ENCODE data around the gene EYA2.

Gene EYA2

GRCh38 chr20:47178851-47179250 is 284.2 kb downstream of the EYA2 start:
- Histone ChIP-seq H3K36me3 (ENCODE audit: insufficient read depth, low read length) (no peaks in the 10 kb centered on the region), H3K79me2 (ENCODE audit: insufficient read depth, low read length) (no peaks in the 10 kb centered on the region), H3K4me3 (ENCODE audit: low read length, poor library complexity, severe bottlenecking) (no peak overlapping the region), H4K20me1 (ENCODE audit: insufficient read depth, low read length, poor library complexity, severe bottlenecking) (no peaks in the 10 kb centered on the region), H3F3A (ENCODE audit: low read depth) (no peaks in the 10 kb centered on the region), H3K9ac (ENCODE audit: low read depth, low read length, poor library complexity, severe bottlenecking) (no peak overlapping the region), H3K4me2 (ENCODE audit: low read depth, low read length, poor library complexity, severe bottlenecking) (no peak overlapping the region), H2AFZ (ENCODE audit: low read length) (no peak overlapping the region), H3K27me3 (ENCODE audit: insufficient read depth, low read length, poor library complexity, severe bottlenecking) (no peaks in the 10 kb centered on the region), H3K4me1 (ENCODE audit: insufficient read depth, low read length, poor library complexity, severe bottlenecking) (no peaks in the 10 kb centered on the region), H3K9me2 (replicated peaks; ENCODE audit: low read depth, low read length) (no peaks in the 10 kb centered on the region), H3K9me3 (ENCODE audit: insufficient read depth, low read depth, low read length) (no peaks in the 10 kb centered on the region)
- TF ChIP-seq CTCF (conservative IDR thresholded peaks at IDR 0.05; ENCODE audit: low read length) (no peak), EZH2phosphoT487 (IDR thresholded peaks at IDR 0.05; ENCODE audit: borderline replicate concordance) (no peak)

GRCh38 chr20:47179267-47179666 is 284.6 kb downstream of the EYA2 start:
- no peaks in the 10 kb centered on the region for H3K9me2 ChIP-seq (replicated peaks; ENCODE audit: low read depth, low read length)
- no peaks in the 10 kb centered on the region for H3K9me3 ChIP-seq (ENCODE audit: insufficient read depth, low read depth, low read length)
- TF ChIP-seq EZH2phosphoT487 (IDR thresholded peaks at IDR 0.05; ENCODE audit: borderline replicate concordance) = no peak
- TF ChIP-seq CTCF (conservative IDR thresholded peaks at IDR 0.05; ENCODE audit: low read length) = no peak
- H3K27me3 ChIP-seq (ENCODE audit: insufficient read depth, low read length, poor library complexity, severe bottlenecking) = no peaks in the 10 kb centered on the region
- no peak overlapping the region for H2AFZ ChIP-seq (ENCODE audit: low read length)
- H3K4me2 ChIP-seq (ENCODE audit: low read depth, low read length, poor library complexity, severe bottlenecking) = no peak overlapping the region
- H3K4me1 ChIP-seq (ENCODE audit: insufficient read depth, low read length, poor library complexity, severe bottlenecking) = no peaks in the 10 kb centered on the region
- no peak overlapping the region for H3K9ac ChIP-seq (ENCODE audit: low read depth, low read length, poor library complexity, severe bottlenecking)
- no peaks in the 10 kb centered on the region for H3F3A ChIP-seq (ENCODE audit: low read depth)
- H3K79me2 ChIP-seq (ENCODE audit: insufficient read depth, low read length) = no peaks in the 10 kb centered on the region
- H3K4me3 ChIP-seq (ENCODE audit: low read length, poor library complexity, severe bottlenecking) = no peak overlapping the region
- H3K36me3 ChIP-seq (ENCODE audit: insufficient read depth, low read length) = no peaks in the 10 kb centered on the region
- H4K20me1 ChIP-seq (ENCODE audit: insufficient read depth, low read length, poor library complexity, severe bottlenecking) = no peaks in the 10 kb centered on the region

GRCh38 chr20:47181056-47181862 is 286.6 kb downstream of the EYA2 start:
- Histone ChIP-seq H2AFZ (ENCODE audit: low read length) (peak overlapping the region; percentile 24; the same call in 1 of the 2 replicates), H3K4me2 (ENCODE audit: low read depth, low read length, poor library complexity, severe bottlenecking) (no peak overlapping the region), H3K79me2 (ENCODE audit: insufficient read depth, low read length) (no peaks in the 10 kb centered on the region), H3F3A (ENCODE audit: low read depth) (no peaks in the 10 kb centered on the region), H3K4me3 (ENCODE audit: low read length, poor library complexity, severe bottlenecking) (no peak overlapping the region), H3K9ac (ENCODE audit: low read depth, low read length, poor library complexity, severe bottlenecking) (no peak overlapping the region), H3K27me3 (ENCODE audit: insufficient read depth, low read length, poor library complexity, severe bottlenecking) (no peaks in the 10 kb centered on the region), H3K4me1 (ENCODE audit: insufficient read depth, low read length, poor library complexity, severe bottlenecking) (no peaks in the 10 kb centered on the region), H3K9me2 (replicated peaks; ENCODE audit: low read depth, low read length) (no peaks in the 10 kb centered on the region), H4K20me1 (ENCODE audit: insufficient read depth, low read length, poor library complexity, severe bottlenecking) (no peaks in the 10 kb centered on the region), H3K9me3 (ENCODE audit: insufficient read depth, low read depth, low read length) (no peaks in the 10 kb centered on the region), H3K36me3 (ENCODE audit: insufficient read depth, low read length) (no peaks in the 10 kb centered on the region)
- TF ChIP-seq EZH2phosphoT487 (IDR thresholded peaks at IDR 0.05; ENCODE audit: borderline replicate concordance) (no peak), CTCF (conservative IDR thresholded peaks at IDR 0.05; ENCODE audit: low read length) (no peak)

Data from Loucy (cell line).